HG03442 (cell line): Measurements from ENCODE around the gene EVI5L.
A peak's percentile ranks its signal among the peaks of the same experiment; 100 is the strongest.

Source experiments
- ATAC-seq: cut with Tn5 transposase; IDR thresholded peaks from one replicate; pipeline ENCODE4 v1.9.1; 2021; ENCODE audit warnings: mild to moderate bottlenecking, moderate library complexity; ENCODE audit not compliant: unreplicated experiment

Gene EVI5L

GRCh38 chr19:7894612-7895309, 64.7 kb downstream of the EVI5L start:
- no peak for ATAC-seq

GRCh38 chr19:7895565-7895964, 65.5 kb downstream of the EVI5L start:
- no peak for ATAC-seq

DNA sequence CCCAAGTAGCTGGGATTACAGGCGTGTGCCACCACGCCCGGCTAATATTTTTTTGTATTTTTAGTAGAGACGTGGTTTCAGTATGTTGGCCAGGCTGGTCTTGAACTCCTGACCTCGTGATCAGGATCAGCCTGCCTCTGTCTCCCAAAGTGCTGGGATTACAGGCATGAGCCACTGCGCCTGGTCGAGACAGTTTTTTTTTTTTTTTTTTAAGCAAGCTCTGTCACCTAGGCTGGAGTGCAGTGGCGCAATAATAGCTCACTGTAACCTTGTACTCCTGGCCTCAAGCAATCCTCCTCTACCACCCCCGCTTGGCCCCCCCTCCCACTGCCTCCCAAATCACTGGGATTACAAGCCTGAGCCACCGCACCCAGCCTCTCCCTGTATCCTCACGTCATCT, 67.3 kb downstream of the EVI5L start:
- no peak for ATAC-seq

- no peak for ATAC-seq
Observed at GRCh38 chr19:7898967-7899366, 68.9 kb downstream of the EVI5L start.

GRCh38 chr19:7899751-7900378, 69.8 kb downstream of the EVI5L start:
- no peak for ATAC-seq

DNA sequence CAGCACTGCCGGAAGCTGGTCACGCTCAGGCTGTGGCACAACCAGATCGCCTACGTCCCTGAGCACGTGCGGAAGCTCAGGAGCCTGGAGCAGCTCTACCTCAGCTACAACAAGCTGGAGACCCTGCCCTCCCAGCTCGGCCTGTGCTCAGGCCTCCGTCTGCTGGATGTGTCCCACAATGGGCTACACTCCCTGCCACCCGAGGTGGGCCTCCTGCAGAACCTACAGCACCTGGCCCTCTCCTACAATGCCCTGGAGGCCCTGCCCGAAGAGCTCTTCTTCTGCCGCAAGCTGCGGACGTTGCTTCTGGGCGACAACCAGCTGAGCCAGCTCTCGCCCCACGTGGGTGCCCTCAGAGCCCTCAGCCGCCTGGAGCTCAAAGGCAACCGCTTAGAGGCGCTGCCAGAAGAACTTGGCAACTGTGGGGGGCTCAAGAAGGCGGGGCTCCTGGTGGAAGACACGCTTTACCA, 70.4 kb downstream of the EVI5L start:
- no peak for ATAC-seq

GRCh38 chr19:7900931-7901330, 70.9 kb downstream of the EVI5L start:
- ATAC-seq: no peak

DNA sequence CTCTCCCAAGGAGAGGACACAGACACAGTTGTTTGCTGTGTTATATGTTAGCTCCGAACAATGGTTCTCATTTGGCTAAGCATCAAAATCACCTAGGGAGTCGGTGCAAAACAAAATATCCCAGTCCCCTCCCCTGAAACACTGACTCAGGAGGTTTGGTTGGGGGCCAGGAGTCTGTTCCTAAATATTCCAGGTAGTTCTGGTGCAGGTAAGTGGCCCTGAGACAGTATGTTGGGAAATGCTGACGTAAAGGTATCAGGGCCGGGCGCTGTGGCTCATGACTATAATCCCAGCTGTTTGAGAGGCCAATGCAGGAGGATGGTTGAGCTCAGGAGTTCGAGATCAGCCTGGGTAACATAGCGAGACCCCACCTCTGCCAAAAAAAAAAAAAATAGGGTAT, 71.3 kb downstream of the EVI5L start:
- ATAC-seq: no peak

GRCh38 chr19:7902796-7903243, 72.8 kb downstream of the EVI5L start:
- ATAC-seq: no peak

- peak; percentile 79 for ATAC-seq
Observed at GRCh38 chr19:7903244-7904073, 73.4 kb downstream of the EVI5L start, which contains the start of gene MAP2K7. TSS of gene MAP2K7 (plus strand) at chr19:7903877. CDS start at chr19:7903945, 68 bp downstream.

DNA sequence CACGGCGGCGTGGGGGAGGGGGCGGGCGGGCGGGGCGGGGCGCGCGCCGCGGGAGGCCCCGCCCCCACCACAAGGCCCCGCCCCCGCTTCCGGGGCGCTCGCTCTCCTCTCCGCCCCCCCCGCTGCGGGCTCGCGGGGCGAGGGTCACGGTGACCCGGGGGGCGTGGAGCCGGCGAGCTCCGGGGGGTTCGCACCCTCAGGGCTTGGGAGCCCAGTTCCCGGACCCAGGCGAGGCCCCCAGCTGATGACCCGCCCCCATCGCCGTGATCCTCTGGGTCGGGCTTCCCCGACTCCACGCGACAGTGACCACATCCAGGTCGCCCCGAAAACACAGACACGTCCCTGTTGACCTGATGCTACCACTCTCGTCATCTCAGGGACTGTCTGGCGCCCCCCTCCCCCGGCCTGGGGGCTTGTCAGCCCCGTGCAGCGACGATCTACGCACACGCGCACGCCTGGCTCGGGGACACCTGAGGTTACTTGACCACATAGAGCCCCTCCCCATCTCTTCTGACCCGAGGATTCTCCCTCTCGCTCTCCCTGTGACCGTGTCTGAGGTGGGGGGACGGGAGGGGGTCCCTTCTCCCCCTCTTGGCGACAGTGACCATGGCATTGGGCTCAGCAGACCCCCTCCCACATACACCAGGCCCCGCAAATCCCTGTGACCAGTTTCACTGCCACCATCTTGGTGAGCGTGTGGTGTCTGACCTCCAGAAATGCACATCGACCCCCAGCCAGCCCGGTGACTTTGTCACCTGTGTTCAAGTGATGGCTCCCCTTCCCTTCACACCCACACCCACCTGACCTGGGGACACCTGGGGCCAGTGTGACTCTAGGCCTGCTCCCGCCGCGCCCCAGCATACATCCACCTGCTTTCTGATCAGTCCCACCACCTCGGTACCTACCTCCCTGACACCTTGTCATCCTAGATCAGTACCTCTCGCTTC, 74.3 kb downstream of the EVI5L start:
- peak; percentile 30 for ATAC-seq

DNA sequence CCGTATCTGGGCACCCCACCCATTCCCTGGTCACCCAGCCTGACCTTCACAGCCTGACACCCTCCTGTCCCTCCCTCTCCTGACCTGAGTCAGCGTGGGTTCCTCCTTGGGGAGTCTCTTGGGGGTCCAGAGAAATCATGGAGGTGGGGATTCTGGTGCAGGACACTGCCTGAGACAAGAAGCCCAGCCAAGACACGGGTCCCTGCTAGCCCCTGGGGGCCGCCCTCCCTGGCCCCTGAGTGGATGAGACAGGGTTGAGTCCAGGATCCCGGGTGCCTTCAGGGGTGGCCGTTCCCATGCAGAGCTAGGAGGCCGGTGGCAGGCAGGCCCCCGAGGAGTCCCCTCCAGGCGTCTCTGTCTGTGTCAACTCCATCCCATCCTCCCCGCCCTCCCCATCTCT, 75.2 kb downstream of the EVI5L start:
- ATAC-seq: no peak

- no peak for ATAC-seq
Observed at GRCh38 chr19:7905859-7906258, 75.8 kb downstream of the EVI5L start.

GRCh38 chr19:7907122-7907521, 77.1 kb downstream of the EVI5L start:
- no peak for ATAC-seq

DNA sequence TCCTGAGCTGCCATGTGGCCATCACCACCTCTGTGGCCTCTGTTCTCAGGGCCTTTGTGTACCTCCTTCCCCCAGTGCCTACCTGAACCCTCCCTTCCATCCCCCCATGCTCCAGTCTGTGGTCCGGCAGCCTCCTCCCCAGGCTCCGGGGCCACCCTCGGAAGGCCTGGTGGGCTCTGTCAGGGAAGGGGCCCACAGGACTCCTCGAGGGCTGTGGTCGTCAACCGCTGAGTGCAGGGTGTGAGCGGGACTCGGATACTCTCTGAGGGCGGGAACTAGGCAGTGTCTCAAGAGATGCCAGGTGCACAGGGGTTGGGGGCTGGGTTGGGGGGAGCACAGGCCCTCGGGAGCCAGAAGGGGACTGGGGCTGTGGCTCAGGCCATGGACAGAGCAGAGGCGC, 77.5 kb downstream of the EVI5L start:
- no peak for ATAC-seq

DNA sequence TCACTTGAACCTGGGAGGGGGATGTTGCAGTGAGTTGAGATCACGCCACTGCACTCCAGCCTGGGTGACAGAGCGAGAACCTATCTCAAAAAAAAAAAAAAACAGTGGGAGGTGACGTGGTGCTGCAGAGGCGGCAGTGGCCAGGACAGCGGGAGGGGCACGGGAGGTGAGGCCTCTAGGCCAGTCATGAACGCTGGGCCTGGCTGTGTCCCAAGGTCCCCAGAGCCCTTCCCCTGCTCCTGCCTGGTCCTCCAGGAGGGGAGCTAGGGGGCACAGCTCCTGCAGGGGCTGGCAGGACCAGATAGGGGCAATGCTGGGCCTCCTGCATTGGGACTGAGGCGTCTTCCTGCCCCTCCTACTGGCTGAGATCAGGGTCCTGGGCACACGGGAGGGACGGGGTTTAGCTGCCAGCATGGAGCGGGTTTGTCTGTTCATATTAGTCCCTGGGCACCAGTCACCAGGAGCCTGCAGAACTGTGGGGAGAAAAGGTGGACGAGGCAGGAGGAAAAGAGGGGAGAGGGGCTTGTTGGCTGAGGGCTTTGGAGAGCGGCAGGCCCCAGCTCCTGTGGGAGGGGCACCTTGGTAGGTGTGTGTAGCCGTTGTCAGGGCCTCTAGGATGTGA, 78.2 kb downstream of the EVI5L start:
- no peak for ATAC-seq

GRCh38 chr19:7908742-7909461, 78.9 kb downstream of the EVI5L start:
- ATAC-seq: no peak

DNA sequence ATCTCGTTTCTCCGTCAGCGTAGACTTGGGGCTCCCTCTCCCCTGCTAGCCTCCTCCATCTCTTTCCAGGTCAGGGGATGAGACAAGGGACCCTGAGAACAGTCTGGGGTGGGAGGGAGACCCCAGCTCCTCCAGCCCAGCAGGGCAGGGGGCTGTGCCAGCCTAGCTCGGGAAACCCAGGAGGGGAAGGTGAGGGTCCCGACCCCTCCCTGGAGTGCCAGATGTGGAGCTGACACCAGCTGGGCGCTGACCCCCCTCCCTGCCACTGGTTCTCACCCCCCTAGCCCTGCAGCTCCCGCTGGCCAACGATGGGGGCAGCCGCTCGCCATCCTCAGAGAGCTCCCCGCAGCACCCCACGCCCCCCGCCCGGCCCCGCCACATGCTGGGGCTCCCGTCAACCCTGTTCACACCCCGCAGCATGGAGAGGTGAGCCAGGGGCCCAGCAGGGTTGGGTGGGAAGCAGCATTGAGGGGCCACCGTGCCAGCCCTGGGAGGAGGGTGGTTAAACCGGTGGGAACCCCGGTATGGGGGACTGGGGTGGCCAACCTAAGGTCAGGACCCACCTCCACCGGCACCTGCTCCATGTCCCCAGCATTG, 79.6 kb downstream of the EVI5L start:
- ATAC-seq: no peak
